CD4-positive, alpha-beta T cell treated with Interleukin-6 for 4 hours (primary cell): ENCODE results near the gene MAP3K20.
"Not testable (repeated sequence)": the region's sequence is repeated elsewhere in the genome, so short reads cannot be mapped to it uniquely, and the experiment has no call there.

Experiments
- DNase-seq: peaks from one replicate; pipeline ENCODE4 v3.0.0-alpha.2; 2020; ENCODE audit warnings: mixed read lengths

The MAP3K20 gene

DNA sequence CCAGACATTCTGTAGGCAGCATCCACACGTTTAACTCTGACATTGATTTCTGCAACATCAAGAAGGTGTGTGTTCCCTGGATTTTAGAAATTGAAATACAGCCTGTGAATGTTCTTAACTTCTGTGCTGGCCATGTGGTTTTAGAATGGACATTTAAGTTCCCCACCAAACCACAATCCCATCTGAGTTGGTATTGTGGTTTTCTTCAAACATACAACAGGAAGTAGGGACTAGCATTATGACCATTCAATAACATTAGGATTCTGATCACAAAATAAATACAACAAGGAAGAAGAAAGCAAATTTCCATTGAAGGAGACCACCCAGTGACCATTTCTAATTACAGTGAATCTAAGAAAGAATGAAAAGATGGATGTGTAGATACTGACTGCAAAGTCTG, 51.2 kb downstream of the MAP3K20 start:
- DNase-seq, result no peak

DNA sequence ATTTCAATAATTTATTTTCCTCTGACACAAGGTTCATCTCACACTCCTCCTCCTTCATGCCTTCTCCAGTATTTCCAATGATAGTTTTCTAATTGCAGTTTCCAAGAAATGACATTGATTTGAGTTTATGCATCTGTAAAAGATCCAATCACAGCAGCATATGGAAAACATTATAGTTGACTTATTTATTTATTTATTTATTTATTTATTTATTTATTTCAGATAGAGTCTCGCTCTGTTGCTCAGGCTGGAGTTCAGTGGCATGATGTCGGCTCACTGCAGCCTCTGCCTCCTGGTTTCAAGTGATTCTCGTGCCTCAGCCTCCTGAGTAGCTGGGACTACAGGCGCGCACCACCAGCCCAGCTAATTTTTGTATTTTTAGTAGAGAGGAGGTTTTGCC, 52.5 kb downstream of the MAP3K20 start:
- not testable (repeated sequence) for DNase-seq

DNA sequence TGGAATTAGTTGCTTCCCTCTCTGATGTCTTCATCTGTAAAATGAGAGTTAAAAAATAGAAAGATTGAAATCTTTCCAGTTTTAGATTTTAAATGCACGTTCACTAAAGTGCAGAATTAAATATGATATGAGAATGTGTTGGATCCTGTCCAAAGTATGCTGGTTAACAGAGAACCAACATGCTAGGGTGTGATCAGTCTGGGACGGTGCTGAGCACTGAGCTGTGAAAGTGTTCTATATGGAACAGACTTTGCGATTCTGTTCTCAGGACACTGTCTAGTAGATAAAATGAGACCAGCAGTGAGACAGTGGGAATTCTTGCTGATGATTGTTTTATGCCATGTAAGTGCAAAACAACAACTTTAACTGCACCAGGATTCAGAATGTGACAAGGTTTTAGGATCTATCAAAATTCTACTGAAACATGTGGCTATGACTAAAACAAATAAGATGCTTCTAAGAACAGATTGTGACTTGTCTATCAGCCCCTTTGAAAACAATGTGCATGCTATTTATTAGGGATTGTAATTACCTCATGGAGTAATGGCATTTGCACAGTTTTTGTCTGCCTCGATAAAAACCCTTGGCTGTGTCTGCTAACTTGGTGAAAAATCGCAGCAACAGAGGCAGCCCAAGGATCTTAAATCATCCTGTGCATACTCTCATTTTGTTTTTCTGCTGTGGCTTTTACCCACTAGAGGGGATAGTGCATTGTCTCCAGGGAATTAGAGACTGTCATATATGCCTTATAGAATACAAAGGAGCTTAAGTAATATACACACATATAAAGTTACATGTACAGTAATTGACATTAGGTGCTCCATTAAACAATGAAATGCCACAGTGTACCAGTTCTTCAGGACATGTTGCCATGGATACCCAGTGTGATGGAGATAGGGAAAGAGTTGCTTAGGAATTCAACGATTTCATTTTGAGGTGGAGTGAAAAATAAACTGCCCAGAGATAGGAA, 55.1 kb downstream of the MAP3K20 start:
- no peak for DNase-seq

- DNase-seq, result no peak
These were observed 56.9 kb downstream of the MAP3K20 start for GRCh38 chr2:173132531-173132930.

GRCh38 chr2:173134703-173135102, 59.1 kb downstream of the MAP3K20 start:
- DNase-seq, result no peak

GRCh38 chr2:173136067-173136466, 60.4 kb downstream of the MAP3K20 start:
- DNase-seq, result no peak

DNA sequence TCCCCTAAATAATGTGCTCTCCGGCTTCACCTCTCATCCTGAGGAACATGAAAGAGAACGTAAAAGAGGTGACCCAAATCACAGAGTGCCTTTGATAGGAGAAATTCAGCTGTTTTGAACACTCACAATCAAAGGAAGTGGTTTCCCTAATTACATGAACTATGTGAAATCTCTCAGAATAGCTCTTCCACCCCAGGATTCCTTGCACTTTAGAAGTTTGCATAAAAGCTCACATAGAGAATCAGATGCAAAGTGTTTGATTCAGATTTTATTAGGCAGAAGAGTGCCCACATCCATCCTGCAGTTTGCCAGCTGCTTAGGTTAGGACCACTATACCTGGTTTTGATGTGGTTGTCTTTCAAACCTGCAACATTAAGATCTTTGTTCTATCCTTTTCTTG, 61.0 kb downstream of the MAP3K20 start:
- DNase-seq, result no peak

- no peak for DNase-seq
These were observed 62.0 kb downstream of the MAP3K20 start for GRCh38 chr2:173137610-173138009.

DNA sequence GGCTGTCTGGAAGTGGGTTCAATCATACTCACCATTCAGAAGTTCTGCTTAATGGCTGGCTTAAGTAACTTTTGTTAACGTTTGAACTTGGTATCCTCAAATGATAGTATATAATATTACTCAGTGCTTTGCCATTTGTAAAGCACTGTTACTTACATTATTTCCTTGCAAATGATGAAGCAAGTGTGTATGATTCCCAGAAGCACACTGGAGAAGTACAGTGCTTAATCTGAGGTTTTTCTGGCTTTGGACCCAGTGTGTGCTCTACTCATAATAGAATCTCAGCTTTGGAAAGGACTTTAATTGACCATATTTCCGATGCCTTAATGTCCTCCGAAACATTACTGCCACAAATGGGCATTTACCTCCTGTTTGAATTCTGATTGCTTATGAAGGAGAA, 63.3 kb downstream of the MAP3K20 start:
- DNase-seq, result no peak

DNA sequence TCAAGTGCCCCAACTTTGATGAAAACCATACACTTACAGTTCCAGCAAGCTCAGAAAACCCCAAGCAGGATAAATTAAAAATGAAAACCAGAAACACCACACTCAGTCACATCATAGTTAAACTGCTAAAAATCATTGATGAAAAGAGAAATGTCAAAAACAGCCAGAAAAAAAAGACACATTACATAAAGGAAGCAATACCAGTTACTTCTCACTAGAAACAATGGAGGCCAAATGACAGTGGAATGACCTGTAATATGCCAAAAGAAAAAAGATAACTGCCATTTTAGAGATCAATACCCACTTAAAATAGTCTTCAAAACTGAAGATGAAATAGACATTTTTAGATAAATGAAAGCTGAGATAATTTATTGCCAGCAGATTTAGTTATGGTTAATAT, 66.0 kb downstream of the MAP3K20 start:
- no peak for DNase-seq

- no peak for DNase-seq
These were observed 69.8 kb downstream of the MAP3K20 start for GRCh38 chr2:173145454-173145853.

DNA sequence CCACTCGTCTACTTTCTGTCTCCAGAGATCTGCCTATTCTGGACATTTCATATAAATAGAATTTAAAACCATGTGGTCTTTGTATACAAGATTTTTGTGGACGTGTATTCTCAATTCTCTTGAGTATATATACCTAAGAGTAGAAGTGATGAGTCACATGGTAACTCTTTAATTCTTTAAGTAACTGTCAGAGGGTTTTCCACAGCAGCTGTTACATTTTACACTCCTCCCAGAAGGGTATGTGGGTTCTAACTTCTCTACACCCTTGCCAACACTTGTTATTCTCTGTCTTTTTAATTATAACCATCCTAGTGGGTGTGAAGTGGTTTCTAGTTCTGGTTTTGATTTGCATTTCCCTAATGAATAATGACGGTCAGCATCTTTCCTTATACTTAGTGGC, 70.9 kb downstream of the MAP3K20 start:
- no peak for DNase-seq

GRCh38 chr2:173148520-173148919, 72.9 kb downstream of the MAP3K20 start:
- no peak for DNase-seq

DNA sequence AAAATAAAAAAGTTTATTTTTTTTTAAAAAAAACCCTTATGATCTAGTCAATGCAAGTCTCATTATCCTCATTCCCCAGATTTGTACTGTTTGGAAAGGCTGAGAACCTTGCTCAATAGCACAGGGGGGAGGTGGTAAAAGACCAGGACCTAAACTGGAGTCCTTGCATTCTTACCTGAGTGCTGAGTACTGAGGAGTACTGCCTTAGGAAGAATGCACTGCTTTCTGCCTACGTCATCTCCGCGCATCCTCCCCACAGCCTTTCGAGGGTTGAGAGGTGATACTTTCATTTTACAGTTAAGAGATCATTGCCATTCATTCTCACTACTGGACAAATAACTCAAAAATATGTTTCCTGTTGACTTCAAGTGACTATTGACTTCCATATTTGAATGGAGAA, 73.8 kb downstream of the MAP3K20 start:
- peak; percentile 12 for DNase-seq

- DNase-seq, result no peak
These were observed 74.4 kb downstream of the MAP3K20 start for GRCh38 chr2:173150087-173150486.

DNA sequence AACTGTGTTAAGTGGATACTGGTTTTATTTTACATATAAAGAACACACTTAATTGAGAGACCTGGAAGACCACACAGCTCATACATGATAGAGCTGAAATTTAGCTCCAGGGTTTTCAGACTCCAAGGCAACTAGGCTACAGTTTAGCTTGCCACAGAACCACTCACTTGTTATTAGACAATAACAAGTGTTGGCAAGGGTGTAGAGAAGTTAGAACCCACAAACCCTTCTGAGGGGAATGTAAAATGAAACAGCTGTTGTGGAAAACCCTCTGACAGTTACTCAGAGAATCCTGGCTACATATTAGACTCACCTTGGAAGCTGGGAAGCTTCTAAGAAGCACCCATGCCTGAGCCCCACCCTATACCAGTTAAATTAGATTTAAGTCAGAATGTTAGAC, 75.3 kb downstream of the MAP3K20 start:
- no peak for DNase-seq

GRCh38 chr2:173151671-173152401, 76.2 kb downstream of the MAP3K20 start:
- DNase-seq, result no peak

DNA sequence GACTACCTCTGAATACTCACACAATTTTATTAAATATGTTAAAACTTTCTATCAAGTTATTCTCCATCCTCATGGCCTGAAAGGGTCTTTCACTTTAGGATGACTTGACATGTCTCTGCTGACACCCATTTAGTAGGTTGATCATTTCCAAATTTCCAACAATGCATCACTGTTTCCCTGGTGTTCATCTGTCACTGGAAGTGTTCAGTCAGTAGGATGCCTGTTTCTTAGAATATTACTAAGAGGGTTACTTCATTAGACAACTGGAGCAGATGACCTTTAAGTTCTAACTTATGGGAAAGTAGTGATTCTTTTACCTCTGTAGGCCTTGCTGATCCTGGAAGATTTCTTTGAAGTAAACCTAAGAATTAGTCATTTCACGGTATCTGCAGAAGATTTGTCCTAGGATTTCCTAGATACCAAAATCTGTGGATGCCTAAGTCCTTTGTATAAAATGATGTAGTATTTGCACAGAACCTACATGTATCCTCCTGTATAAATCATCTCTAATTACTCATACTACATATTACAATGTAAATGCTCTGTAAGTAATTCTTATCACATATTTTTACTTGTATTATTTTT, 77.7 kb downstream of the MAP3K20 start:
- no peak for DNase-seq

DNA sequence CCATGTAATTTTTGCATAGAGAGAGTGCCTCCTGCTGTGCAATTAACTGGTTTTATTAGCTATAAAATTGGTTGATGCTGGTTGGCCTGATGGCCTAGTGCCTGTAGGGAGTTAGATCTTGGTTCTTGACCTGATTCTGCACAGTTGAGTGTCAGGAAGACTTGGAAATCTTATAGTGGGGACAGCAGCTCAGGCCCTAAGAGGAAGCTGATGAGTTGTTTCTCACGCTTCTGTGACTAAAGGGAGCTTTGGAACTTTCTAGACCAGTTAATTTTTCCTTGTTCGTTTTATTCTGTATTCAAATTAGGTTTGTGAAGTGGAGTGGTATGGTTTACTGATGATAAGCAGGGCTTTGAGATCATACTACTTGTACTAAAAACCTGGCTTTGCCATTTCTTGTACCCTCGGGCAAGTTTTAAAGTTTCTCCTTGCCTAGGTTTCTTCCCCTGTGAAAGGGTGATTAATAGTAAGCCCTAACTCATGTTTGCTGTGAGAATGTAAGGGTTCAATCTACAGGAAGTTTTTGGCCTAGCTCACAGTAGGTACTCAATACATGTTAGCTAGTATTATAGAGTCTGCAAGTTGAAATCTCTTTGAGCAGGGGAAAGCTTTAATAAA, 82.1 kb downstream of the MAP3K20 start:
- no peak for DNase-seq

GRCh38 chr2:173159791-173160463, 84.3 kb downstream of the MAP3K20 start:
- DNase-seq, result no peak

DNA sequence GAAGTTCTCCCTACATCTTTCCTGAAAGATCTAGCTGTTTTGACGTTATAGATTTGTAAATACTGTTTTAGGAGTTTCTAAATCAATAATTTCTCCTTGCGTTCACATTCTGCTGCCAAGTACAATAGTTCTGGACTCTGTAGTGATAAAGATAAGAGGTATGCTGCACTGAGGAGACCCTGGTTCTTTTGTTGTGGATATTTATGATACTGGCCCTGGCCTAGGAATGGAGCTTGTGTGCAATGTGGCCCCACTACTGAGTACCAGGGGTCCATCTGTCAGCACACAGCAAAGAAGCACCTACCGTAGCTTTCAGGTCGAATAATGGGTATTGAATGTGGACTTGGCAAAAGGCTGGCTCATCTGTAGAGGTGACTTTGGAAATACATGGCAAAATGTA, 85.0 kb downstream of the MAP3K20 start:
- no peak for DNase-seq

DNA sequence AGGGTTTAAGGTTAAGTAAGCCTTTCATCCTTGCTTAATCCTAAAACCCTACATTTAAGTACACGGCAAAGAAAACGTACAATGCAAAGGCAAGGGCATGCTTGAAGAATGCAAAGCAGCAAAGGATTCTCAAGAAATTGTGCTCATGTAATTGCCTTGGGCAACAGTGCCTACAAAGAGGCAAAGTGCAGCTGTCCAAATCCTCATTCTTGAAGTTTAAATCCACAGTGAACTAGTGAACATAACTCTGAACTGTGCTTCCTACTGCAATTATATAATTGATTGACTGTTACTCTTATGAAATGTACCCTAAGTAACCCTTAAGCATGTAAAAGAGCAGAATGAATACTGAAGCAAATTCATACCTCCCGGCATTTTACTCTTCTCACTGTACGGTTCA, 85.4 kb downstream of the MAP3K20 start:
- DNase-seq, result no peak

- no peak for DNase-seq
These were observed 85.9 kb downstream of the MAP3K20 start for GRCh38 chr2:173161507-173161906.
